Lung (tissue), 12 donors: ENCODE results near the gene PIP5K1C. TPM values are rescaled to one million over a fixed set of nuclear protein-coding genes. Genes with fewer than 3 reads are reported as not detected.
"Not testable (repeated sequence)": the region's sequence is repeated elsewhere in the genome, so short reads cannot be mapped to it uniquely, and the experiment has no call there.

Experiments used
- ATAC-seq: fragments of 200-7000 bp; cut with Tn5 transposase; one replicate; pipeline ENCODE4 v1.9.1; 2020; ENCODE audit warnings: moderate number of reproducible peaks; ENCODE audit not compliant: insufficient read depth, low FRiP score
- DNase-seq, 3 donors: peaks; one replicate each; pipeline ENCODE4 v3.0.0-alpha.2; 2013 to 2017
- H3K27ac ChIP-seq, 2 donors: one replicate each; pipeline ENCODE4 v1.5.1; 2013; ENCODE audit warnings: mild to moderate bottlenecking in 2 of 2, moderate library complexity in 2 of 2, control low read depth in 1 of 2, inconsistent platforms in 1 of 2, low read depth in 1 of 2, low read length in 1 of 2
- H3K27me3 ChIP-seq, 3 donors: one replicate each; pipeline ENCODE4 v1.5.1; 2013; ENCODE audit warnings: low read length in 2 of 3; ENCODE audit not compliant: control insufficient read depth in 3 of 3, insufficient read depth in 3 of 3
- H3K36me3 ChIP-seq, 4 donors: one replicate each; pipeline ENCODE4 v1.5.1; 2013; ENCODE audit warnings: low read length in 4 of 4, mild to moderate bottlenecking in 1 of 4, moderate library complexity in 1 of 4; ENCODE audit not compliant: control insufficient read depth in 4 of 4, insufficient read depth in 4 of 4
- H3K4me1 ChIP-seq, 5 donors: one replicate each; pipeline ENCODE4 v1.5.1; 2013; ENCODE audit warnings: low read length in 5 of 5, mild to moderate bottlenecking in 2 of 5, moderate library complexity in 1 of 5; ENCODE audit not compliant: control insufficient read depth in 5 of 5, insufficient read depth in 5 of 5
- H3K4me3 ChIP-seq: one replicate; pipeline ENCODE4 v1.5.1; 2013; ENCODE audit warnings: mild to moderate bottlenecking, control low read depth, moderate library complexity
- H3K9ac ChIP-seq, 2 donors: one replicate each; pipeline ENCODE4 v1.5.1; 2013; ENCODE audit warnings: low read length in 2 of 2, control low read depth in 1 of 2; ENCODE audit not compliant: insufficient read depth in 1 of 2
- H3K9me3 ChIP-seq, 4 donors: one replicate each; pipeline ENCODE4 v1.5.1; 2013; ENCODE audit warnings: low read length in 3 of 4, mild to moderate bottlenecking in 1 of 4, moderate library complexity in 1 of 4; ENCODE audit not compliant: control insufficient read depth in 4 of 4, insufficient read depth in 3 of 4
- WGBS, 2 donors: extraction: QIAGEN DNeasy Blood & Tissue Kit; methylation state at CpG; one replicate each; pipeline ENCODE4 v1.1.7; 2013; 5-methylcytosine and 5-hydroxymethylcytosine counted together
- polyA plus RNA-seq, 2 donors: library from polyadenylated mRNA; stranded (reverse); fragments of 200-250 nt; gene quantifications; one replicate each; pipeline ENCODE4 v1.2.1, GENCODE V29; 2013
- total RNA-seq, 2 donors: library from RNA; depleted of rRNA in 1 of 2; stranded (reverse); fragments of >200 nt in 1 of 2; gene quantifications; one replicate each; pipeline ENCODE4 v1.2.1, GENCODE V29; 2014 to 2021
- TF ChIP-seq, protein P1 (sequence below): IDR thresholded peaks from 2 replicates; pipeline ENCODE4 v1.5.1; 2012; ENCODE audit warnings: mild to moderate bottlenecking; ENCODE audit errors: control extremely low read depth, extremely low read depth
- donor health status: control.
- donor health status: control.
- donor health status: Bipolar disorder and iron deficiency.
- donor health status: healthy.
- donor health status: DM: yes; HTN: yes; CAD: no.

Gene PIP5K1C
- total and polyA plus RNA-seq, 4 donors, result 16.3 to 39.4 (median 20.5) TPM

DNA sequence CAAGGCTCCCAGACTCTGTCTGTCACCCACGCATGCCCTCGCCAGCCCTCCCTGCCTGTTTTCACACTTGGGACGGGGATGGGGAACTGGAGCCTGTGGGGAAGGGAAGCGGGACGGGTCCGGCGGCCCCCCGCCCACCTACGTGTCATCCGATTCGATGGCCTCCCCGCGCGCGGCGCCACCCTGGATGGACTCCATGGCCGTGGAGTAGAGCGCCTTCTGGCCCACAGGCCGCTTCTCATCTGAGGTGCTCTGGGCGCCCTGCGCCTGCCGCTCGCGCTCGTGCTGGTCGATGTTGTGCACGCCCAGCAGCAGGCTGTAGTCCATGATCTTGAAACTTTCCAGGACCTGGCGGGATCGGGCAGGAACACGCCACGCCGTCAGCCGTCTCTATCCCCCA, 48.6 kb downstream of the PIP5K1C start:
- ATAC-seq, result no peak

DNA sequence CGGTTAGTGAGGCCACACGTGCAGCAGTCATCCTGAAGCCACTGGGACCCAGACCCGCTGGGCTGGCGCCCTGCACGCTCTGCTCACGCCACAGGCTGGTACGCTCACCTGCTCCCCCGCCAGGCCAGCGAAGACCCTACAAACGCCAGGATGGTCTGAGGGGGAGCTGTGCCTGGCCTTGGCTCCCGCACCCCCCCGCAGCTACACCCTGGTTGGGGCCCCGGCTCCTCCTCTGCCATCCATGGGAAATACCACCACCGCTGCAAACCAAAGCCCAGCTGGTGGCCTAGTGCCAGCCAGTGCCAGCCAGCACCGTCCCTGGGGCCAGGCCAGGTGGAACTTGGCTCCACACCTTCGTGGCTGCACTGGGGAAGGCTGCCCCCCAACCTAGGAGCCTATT, 50.4 kb downstream of the PIP5K1C start:
- ATAC-seq, result no peak
- Histone ChIP-seq H3K4me1 (peaks cover 0 to 3% (median 0%) of the 10 kb centered on the region in 5 donors), H3K36me3 (peaks cover 4 to 69% (median 13%) of the 10 kb centered on the region in 4 donors), H3K9ac (no peak overlapping the region), H3K27me3 (no peaks in the 10 kb centered on the region), H3K4me3 (no peak overlapping the region), H3K27ac (no peak overlapping the region), H3K9me3 (no peaks in the 10 kb centered on the region)
- DNase-seq, result no peak
- WGBS, 2 donors, result 94 to 96% methylated on average over 16 of the region's 16 CpGs
- TF ChIP-seq, protein P1, sequence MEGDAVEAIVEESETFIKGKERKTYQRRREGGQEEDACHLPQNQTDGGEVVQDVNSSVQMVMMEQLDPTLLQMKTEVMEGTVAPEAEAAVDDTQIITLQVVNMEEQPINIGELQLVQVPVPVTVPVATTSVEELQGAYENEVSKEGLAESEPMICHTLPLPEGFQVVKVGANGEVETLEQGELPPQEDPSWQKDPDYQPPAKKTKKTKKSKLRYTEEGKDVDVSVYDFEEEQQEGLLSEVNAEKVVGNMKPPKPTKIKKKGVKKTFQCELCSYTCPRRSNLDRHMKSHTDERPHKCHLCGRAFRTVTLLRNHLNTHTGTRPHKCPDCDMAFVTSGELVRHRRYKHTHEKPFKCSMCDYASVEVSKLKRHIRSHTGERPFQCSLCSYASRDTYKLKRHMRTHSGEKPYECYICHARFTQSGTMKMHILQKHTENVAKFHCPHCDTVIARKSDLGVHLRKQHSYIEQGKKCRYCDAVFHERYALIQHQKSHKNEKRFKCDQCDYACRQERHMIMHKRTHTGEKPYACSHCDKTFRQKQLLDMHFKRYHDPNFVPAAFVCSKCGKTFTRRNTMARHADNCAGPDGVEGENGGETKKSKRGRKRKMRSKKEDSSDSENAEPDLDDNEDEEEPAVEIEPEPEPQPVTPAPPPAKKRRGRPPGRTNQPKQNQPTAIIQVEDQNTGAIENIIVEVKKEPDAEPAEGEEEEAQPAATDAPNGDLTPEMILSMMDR, result no peak

More for the DNA sequence above, 48.6 kb downstream of the PIP5K1C start:
- H3K4me1 ChIP-seq, result no peaks in the 10 kb centered on the region
- H3K9me3 ChIP-seq, result no peaks in the 10 kb centered on the region
- no peak overlapping the region for H3K4me3 ChIP-seq
- TF ChIP-seq, protein P1, result no peak
- no peak overlapping the region for H3K27ac ChIP-seq
- H3K9ac ChIP-seq, result no peak overlapping the region
- peaks cover 4 to 66% (median 8%) of the 10 kb centered on the region in 4 donors for H3K36me3 ChIP-seq
- H3K27me3 ChIP-seq, result no peaks in the 10 kb centered on the region
- WGBS, 2 donors, result 98% methylated on average over 33 of the region's 33 CpGs
- no peak for DNase-seq

DNA sequence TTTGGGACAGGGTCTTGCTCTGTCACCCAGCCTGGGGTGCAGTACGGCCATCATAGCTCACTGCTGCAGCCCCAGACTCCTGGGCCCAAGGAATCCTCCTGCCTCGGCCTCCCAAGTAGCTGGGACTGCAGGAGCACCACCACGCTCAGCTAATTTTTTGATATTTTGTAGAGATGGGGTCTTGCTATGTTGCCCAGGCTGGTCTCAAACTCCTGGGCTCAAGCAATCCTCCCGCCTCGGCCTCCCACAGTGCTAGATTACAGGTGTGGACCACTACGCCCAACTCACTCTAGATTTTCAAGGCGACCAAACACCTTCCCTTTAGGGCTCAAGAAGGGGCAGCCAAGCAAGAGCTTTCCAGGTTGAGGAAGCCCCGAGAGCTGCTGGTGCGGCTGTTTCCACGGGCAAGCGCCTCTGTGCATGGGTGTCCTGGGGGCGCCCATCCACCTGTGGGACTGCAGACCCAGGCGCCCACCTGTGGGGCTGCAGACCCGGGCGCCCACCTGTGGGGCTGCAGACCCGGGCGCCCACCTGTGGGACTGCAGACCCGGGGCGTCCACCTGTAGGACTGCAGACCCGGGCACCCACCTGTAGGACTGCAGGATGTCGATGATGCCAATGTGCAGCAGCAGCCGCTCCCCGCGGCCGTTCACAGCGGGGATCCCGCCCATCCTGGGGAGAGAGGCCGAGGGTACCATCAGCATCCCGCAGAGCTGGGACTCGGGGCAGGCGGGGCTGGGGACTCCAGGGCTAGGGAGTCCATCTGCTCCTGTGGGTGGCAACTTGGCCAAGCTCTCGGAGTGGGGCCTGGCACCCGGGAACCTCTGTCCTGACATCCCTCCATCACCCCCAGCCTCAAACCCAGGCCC, 52.0 kb downstream of the PIP5K1C start:
- no peak for ATAC-seq
- H3K36me3 ChIP-seq, result peaks cover 4 to 66% (median 13%) of the 10 kb centered on the region in 4 donors
- peaks cover 0 to 5% (median 0%) of the 10 kb centered on the region in 5 donors for H3K4me1 ChIP-seq
- WGBS, 2 donors, result 96% methylated on average over 27 to 33 of the region's 33 CpGs
- no peak overlapping the region for H3K27ac ChIP-seq
- H3K27me3 ChIP-seq, result no peaks in the 10 kb centered on the region
- no peak for DNase-seq
- H3K4me3 ChIP-seq, result no peak overlapping the region
- TF ChIP-seq, protein P1, result no peak
- no peak overlapping the region for H3K9ac ChIP-seq
- H3K9me3 ChIP-seq, result no peaks in the 10 kb centered on the region

DNA sequence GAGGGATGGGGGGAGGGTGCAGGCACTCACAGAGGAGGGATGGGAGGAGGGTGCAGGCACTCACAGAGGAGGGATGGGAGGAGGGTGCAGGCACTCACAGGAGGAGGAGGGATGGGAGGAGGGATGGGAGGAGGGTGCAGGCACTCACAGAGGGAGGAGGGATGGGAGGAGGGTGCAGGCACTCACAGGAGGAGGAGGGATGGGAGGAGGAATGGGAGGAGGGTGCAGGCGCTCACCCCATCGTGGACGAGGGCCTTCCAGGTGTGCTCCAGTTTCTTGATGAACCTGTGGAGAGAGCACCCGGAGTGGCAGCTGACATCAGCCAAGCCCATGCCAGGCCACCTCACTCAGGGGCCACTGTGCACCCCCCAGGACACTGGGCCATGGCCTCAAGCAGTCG, 53.2 kb downstream of the PIP5K1C start:
- not testable (repeated sequence) for H3K27ac ChIP-seq, H3K4me1 ChIP-seq, ATAC-seq, H3K27me3 ChIP-seq, H3K4me3 ChIP-seq, DNase-seq, H3K9ac ChIP-seq, H3K9me3 ChIP-seq
- H3K36me3 ChIP-seq, result peaks cover 0 to 65% (median 8%) of the 10 kb centered on the region in 4 donors
- 95 to 96% methylated on average over 2 to 5 of the region's 5 CpGs for whole genome bisulfite sequencing, 2 donors
